GM12801 (cell line): ENCODE data around the gene KREMEN1.

Source experiments
- TF ChIP-seq, protein P1 (sequence below): IDR thresholded peaks from one replicate; pipeline ENCODE4 v1.5.1; 2011; ENCODE audit warnings: control low read depth; ENCODE audit not compliant: insufficient read length; ENCODE audit errors: extremely low read depth

Gene KREMEN1

DNA sequence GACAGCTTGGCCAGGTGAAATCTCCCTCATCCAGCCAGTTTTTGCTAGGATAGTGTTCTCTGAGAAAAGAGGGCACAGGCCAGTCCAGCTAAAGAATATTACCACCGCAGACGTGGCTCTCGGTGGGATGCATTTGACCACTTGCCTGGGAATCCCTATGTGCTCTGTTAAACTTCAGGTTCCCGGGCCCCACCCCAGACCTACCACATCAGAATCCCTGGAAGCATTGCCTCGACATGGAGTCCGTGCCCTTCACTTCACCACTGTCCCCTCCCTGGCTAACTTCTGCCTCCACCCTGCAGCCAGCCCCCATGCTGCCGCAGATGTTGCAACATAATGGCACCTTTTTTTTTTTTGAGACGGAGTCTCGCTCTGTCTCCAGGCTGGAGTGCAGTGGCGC, 76.0 kb downstream of the KREMEN1 start:
- TF ChIP-seq, protein P1, sequence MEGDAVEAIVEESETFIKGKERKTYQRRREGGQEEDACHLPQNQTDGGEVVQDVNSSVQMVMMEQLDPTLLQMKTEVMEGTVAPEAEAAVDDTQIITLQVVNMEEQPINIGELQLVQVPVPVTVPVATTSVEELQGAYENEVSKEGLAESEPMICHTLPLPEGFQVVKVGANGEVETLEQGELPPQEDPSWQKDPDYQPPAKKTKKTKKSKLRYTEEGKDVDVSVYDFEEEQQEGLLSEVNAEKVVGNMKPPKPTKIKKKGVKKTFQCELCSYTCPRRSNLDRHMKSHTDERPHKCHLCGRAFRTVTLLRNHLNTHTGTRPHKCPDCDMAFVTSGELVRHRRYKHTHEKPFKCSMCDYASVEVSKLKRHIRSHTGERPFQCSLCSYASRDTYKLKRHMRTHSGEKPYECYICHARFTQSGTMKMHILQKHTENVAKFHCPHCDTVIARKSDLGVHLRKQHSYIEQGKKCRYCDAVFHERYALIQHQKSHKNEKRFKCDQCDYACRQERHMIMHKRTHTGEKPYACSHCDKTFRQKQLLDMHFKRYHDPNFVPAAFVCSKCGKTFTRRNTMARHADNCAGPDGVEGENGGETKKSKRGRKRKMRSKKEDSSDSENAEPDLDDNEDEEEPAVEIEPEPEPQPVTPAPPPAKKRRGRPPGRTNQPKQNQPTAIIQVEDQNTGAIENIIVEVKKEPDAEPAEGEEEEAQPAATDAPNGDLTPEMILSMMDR: no peak

- TF ChIP-seq, protein P1: no peak
These were observed 77.2 kb downstream of the KREMEN1 start for GRCh38 chr22:29149841-29150555.

DNA sequence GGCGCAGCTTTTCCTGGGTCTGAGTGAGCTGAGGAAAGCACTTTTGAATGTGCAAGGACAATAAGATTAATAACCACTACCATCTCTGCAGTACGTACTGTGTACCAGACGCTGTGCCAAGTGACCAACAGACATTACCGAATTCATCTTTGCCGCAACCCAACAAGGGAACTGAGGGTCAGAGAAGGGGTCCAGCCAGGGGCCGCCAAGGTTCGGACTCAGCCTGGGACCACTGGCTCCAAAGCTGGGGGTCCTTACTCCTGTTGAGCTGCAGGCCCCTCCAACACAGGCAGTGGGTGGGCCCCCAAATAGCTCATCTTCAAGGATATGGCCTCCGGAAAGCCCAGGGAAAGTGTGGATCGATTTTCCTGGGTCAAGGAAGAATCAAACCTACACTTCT, 77.9 kb downstream of the KREMEN1 start:
- TF ChIP-seq, protein P1: no peak

- TF ChIP-seq, protein P1: no peak
These were observed 78.5 kb downstream of the KREMEN1 start for GRCh38 chr22:29151316-29151715.

DNA sequence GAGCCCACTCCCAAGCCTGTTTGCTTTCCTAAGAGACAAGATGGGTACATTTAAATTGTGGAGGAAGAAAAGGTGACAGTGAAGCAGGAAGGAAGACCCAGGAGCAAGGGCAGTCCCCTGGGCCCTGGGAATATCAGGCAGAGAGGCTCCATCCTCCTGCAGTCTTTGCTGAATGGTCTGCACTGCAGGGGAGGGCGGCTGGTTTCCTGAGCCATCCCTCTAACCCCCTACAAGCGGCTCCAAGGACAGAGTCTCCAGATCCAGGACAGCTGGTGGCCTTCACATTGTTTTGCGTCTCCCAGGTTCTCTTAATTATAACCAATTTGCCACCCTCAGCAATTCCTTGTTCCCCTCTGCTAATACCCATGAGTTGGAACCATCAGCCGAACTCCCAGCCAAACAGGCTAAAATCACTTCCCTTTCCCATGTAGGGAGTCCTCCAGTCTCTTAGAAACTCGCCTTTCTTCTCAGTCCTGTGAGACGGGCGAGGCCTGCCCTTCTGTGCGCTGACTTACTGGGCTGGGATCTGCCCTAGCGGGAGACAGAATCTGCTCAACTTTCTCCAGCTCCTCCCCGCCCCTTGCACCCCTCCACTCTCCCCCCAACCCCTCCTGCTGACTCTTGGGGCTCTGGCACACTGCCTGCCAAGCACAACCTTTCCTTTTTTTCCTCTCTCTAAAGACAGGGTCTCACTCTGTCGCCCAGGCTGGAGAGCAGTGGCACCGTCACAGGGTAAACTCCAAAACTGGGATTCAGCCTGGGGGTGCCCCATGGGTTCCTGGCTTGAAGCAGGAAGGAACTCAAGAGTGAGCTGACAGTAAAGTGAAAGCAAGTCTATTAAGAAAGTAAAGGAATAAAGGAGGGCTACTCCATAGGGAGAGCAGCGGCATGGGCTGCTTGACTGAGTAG, 79.5 kb downstream of the KREMEN1 start:
- TF ChIP-seq, protein P1: no peak

GRCh38 chr22:29152954-29153719, 80.3 kb downstream of the KREMEN1 start:
- TF ChIP-seq, protein P1: no peak
